ENCODE measurements around the gene GHRHR. TPM values are rescaled to one million over a fixed set of nuclear protein-coding genes. Genes with fewer than 3 reads are reported as not detected.
A peak's percentile ranks its signal among the peaks of the same experiment; 100 is the strongest.

GHRHR gene
- total and polyA plus RNA-seq, 2 of the 4 experiments (the other 2 are of a cell fraction): not detected

GRCh38 chr7:30970074-30970473 is 6.3 kb downstream of the GHRHR start:
- no peak overlapping the region for H4K8ac ChIP-seq (ENCODE audit: low read depth in 2 of 2, low read length in 2 of 2)
- dilution Hi-C loops (cut with HindIII; ENCODE audit: low sequenced_read_pairs, unreplicated experiment): no loop called here
- H3K14ac ChIP-seq (replicated peaks; ENCODE audit: low read depth, low read length): no peak overlapping the region
- H4K91ac ChIP-seq (ENCODE audit: insufficient read depth, low read depth, low read length): no peak overlapping the region
- H3K4ac ChIP-seq (ENCODE audit: low read depth, low read length): no peak overlapping the region
- H3K4me3 ChIP-seq (ENCODE audit: insufficient read depth, low read depth, low read length): no peak overlapping the region
- H3K27ac ChIP-seq (ENCODE audit: insufficient read depth, low read length): no peak overlapping the region
- no peak overlapping the region for H3K9ac ChIP-seq (ENCODE audit: low read depth, low read length)
- no peak overlapping the region for H4K5ac ChIP-seq (ENCODE audit: low read depth, low read length)
- DNase-seq: no peak
- no peaks in the 10 kb centered on the region for H3K9me1 ChIP-seq (ENCODE audit: insufficient read depth, low read length)
- H3K36me3 ChIP-seq (ENCODE audit: control insufficient read depth, insufficient read depth, low read length): no peaks in the 10 kb centered on the region
- no peak overlapping the region for H2AK9ac ChIP-seq (replicated peaks; ENCODE audit: low read depth, low read length, poor library complexity)
- H3K23ac ChIP-seq (ENCODE audit: low read depth, low read length): no peak overlapping the region
- no peaks in the 10 kb centered on the region for H4K20me1 ChIP-seq (ENCODE audit: insufficient read depth, low read length)
- no peak overlapping the region for H2AK5ac ChIP-seq (ENCODE audit: low read depth, low read length)
- intact Hi-C loops (cut with micrococcal nuclease): no loop called here
- H3K9me3 ChIP-seq (ENCODE audit: control insufficient read depth, insufficient read depth, low read length): no peaks in the 10 kb centered on the region
- CTCF ChIA-PET: no interaction called here
- in situ Hi-C loops (cut with MboI; ENCODE audit: low sequenced_read_pairs): no loop called here
- WGBS, 2 experiments (ENCODE audit: extremely low coverage in 2 of 2, insufficient read length in 1 of 2): 72% methylated on average over 3 of the region's 5 CpGs; no CpG with 5 or more reads in 1 of the 2 experiments
- TF ChIP-seq RCOR1 (IDR thresholded peaks at IDR 0.05; ENCODE audit: insufficient replicate concordance, low read length): no peak
- H2BK5ac ChIP-seq (ENCODE audit: low read depth, low read length, poor library complexity, severe bottlenecking): no peak overlapping the region
- no peak overlapping the region for H3K56ac ChIP-seq (ENCODE audit: extremely low read depth, insufficient read depth, low read length)
- H2AFZ ChIP-seq (replicated peaks; ENCODE audit: low read length, poor library complexity): peak overlapping the region; percentile 29
- H2BK15ac ChIP-seq (ENCODE audit: low read depth, low read length): no peak overlapping the region
- POLR2A ChIA-PET (ENCODE audit: unreplicated experiment): no interaction called here
- no peak overlapping the region for H3K4me2 ChIP-seq (ENCODE audit: low read depth, low read length)
- H3K18ac ChIP-seq (ENCODE audit: low read depth, low read length): no peak overlapping the region
- no peaks in the 10 kb centered on the region for H3K4me1 ChIP-seq (ENCODE audit: control insufficient read depth, insufficient read depth, low read length)
- H2BK120ac ChIP-seq (ENCODE audit: low read depth, low read length): no peak overlapping the region
- H2BK20ac ChIP-seq (ENCODE audit: low read depth, low read length): no peak overlapping the region
- peaks cover 62% of the 10 kb centered on the region for H3K27me3 ChIP-seq (ENCODE audit: control insufficient read depth, insufficient read depth, low read length)
- H3K79me1 ChIP-seq (ENCODE audit: low read depth in 1 of 2, low read length in 2 of 2): no peaks in the 10 kb centered on the region
- no TSS peak for BruUV-seq (replicated peaks)
- no peak for ATAC-seq (ENCODE audit: low read depth)
